Stimulated activated CD8-positive, alpha-beta memory T cell treated with anti-CD3 and anti-CD28 coated beads, Interleukin-4, amount 100 ng/mL, for 4 hours (primary cell): Measurements from ENCODE around the gene PNISR.

Experiments
- DNase-seq, 2 donors: peaks; one replicate each; pipeline ENCODE4 v3.0.0-alpha.2; 2020; ENCODE audit warnings: low read depth in 2 of 2, low spot score in 1 of 2

PNISR gene

DNA sequence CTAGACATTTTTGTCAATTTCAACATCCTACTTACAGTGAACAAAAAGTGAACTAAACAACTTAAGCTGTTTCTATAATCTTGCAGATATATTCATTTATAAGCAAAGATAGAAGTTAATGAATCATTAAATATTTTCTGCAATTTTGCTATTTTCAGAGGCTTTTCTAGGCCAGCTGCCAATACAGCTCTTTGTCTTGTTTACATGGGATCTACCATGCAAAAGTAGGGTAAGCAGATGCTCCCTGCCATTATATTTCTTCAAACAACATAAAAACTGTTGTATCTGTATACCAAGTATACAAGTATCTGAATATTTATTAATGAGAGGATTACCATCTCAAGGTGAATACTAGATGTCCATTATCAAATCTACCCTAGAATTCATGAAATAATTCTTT, 15.4 kb downstream of the PNISR start:
- DNase-seq: no peak

GRCh38 chr6:99407076-99407475, 18.0 kb downstream of the PNISR start:
- DNase-seq: no peak

GRCh38 chr6:99402448-99402847, 22.7 kb downstream of the PNISR start:
- no peak for DNase-seq

GRCh38 chr6:99397287-99397686, 27.8 kb downstream of the PNISR start:
- DNase-seq: no peak

GRCh38 chr6:99393698-99394531, 31.2 kb downstream of the PNISR start, which contains the start of gene COQ3:
TSS of gene COQ3 (minus strand) at chr6:99394195. CDS start at chr6:99394179, 16 bp downstream.
- peak; percentile 31 to 44 for DNase-seq

GRCh38 chr6:99393366-99393697, 31.8 kb downstream of the PNISR start:
- DNase-seq: no peak

DNA sequence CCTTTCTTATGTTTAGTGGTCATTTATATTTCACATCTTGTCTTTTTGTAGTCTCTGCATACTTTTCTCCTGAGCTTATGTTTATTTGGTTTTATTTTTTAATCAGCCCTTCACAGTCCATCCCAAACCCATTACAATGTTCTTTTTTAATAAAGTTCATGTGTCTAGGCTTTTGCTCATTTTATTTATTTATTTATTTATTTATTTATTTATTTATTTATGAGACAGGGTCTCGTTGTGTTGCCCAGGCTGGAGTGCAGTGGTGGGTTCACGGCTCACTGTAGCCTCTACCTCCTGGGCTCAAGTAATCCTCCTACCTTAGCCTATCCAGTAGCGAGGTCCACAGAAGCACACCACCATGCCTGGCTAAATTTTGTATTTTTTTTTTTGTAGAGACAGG, 34.2 kb downstream of the PNISR start:
- DNase-seq: no peak

- DNase-seq: no peak
Measured at GRCh38 chr6:99384507-99384906, 40.6 kb downstream of the PNISR start.

DNA sequence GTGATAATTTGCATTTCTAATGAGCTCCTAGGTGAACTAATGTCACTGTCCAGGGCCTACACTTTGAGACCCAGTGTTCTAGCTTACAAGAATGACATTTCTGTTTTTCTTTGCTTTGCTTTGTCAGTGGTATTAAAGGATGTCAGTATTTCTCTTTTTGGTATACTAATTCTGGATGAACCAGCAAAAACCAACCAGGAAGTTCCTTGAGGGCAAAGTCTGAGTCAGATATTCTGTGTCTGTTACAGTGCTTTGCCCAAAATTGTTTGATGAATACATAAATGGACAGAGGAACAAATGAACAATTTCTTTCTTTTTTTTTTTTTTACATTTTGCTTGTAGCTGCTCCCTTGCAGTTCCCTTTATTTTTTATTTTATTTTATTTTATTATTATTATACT, 46.5 kb downstream of the PNISR start:
- no peak for DNase-seq

DNA sequence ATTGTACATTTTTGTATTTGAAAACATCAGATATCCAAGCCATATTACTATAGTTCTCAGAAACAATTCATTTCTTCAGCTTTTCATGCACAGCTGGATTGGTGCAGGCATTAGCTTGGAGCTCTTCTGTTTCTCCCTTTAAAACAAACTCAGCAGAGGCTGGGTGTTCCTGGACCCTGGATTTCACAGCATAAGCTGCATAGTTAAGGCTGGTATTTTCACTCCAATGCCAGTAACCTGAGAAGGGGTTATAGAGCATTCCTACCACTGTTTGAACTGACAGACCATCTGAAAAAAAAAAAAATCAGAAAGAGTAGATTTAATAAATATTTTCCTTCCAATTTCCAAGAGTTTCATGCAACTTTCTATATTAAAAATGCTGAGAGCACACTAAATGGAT, 55.6 kb downstream of the PNISR start:
- no peak for DNase-seq

- no peak for DNase-seq
Measured at GRCh38 chr6:99366852-99367251, 58.3 kb downstream of the PNISR start.

DNA sequence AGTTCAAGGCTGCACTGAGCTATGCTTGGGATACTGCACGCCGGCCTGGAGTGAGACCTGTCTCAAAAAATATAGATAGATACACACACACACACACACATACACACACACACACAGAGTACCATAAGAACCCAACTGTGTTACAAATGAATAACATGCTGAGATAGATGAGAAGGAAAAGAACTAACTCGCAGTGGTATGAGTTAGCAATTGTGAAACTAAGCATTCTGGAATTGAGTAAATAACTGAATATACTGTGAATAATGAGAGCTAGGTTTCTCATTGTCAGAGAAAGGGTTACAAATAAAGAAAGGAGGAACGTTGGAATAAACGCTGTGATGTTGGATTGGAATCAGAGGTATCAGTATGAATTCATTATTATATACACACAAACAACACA, 61.1 kb downstream of the PNISR start:
- DNase-seq: no peak

DNA sequence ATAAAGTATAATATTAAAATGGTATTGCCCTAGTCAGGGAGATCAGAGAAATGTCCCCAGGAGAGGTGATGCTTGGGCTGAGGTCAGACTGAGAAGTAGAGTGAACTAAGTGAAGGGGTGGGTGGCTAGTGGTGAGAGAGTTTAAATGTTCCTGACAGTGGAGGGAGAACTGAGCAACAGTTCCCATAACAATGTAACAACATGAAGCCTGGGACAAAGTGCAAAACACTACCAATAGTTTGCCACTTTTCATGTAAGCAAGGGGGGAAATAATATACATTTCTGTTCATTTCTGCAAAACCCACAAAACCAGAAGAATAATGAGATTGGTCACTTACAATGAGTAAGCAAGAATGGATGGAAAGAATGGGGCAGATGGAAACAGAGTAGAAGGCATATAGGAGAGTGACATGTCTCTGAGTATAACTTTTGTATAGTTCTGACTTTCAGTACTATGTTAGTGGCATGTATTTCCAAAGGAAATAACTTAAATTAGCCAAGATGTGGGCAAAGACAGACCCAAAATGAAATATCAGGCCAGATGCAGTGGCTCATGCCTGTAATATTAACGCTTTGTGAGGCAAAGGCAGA, 62.3 kb downstream of the PNISR start:
- DNase-seq: no peak

GRCh38 chr6:99359800-99360199, 65.3 kb downstream of the PNISR start:
- no peak for DNase-seq

DNA sequence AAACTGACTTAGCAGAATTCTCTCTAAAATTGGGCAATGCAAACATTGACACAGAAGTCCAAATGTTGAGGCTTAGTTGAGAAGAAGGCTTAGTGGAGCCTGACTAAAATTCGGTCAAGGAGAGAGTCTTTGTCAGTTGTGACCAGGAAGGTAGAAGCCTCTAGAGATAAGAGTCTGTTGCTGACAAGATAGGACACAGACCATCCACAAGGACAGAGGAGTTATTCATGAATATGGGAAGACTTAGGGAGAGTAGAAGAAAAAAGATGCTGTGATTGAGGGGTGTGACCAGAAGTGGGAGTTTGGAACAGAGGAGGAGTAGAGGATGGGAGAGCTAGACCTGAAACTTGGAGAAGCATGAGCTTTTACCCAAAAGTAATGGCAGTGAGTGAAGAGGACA, 68.5 kb downstream of the PNISR start:
- DNase-seq: no peak

GRCh38 chr6:99354983-99355382, 70.1 kb downstream of the PNISR start:
- no peak for DNase-seq

GRCh38 chr6:99353126-99353525, 72.0 kb downstream of the PNISR start:
- no peak for DNase-seq

DNA sequence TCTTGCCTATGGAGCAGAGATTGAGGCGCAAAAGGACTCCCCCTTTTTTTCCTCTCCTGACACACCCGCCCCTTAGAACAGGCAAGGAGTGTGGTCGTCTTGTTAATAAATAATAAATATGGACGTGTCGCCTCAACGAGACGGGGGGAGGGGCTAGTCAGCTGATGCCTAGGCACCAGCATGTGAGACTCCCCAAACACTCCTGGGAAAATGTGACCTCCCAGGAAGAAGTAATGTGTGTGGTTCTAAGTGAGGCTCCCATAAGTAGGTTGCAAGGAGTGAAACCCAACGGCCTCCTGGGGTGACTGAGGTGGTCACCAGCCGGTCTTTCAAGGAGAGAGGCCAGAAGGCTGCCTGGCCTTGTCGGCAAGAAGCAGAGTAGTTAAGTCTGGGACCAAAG, 74.5 kb downstream of the PNISR start:
- DNase-seq: no peak

DNA sequence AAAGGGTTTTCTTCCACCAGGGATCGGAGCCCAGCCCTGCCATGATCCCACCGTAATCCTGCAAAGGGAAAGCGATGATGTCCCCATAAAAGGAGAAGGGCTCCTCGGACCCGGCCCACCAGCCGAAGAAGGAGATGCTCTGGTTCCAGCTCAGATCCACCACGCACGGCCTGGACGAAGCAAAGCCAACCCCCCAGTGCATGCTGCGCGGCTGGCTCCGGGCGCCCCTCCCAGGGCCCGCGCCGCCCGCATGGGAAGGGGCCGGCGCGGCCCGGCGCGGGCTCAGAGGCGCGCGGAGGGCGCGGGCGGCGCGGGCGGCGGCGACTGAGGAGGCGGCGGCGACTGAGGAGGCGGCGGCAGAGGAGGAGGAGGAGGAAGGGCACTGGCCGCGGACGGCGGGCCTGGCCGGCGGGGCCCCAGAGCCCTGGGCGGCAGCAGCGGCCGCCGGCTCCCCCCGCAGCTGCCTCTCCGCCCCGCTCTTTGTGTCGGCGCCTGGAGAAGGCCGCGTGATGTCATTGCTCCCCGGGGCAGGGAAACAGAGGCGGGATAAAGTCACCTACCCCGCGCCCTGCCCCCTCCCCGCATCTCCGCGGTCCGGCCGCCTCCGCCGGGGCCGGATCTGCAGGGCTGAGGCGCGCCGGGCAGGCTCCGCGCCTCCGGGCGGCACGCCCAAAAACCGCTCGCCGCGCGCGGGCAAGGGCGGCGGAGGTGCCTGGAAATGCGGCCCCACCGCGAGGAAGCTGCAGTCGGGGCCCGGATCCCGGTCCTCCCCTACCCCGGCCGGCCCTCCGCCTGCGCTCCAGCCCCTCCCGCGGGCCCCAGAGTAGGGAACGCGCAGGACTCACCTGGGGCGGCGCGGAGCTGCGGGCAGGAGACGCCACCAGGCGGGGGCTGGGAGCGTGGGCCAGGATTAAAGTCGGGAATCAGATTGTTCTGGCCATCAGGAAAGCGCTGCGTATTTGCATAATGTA, 75.7 kb downstream of the PNISR start, which contains the start of gene FAXC:
Gene FAXC (minus strand): TSS at position 504 of the 971 bp plus-strand sequence. CDS start 302 bp downstream, at position 202.
- no peak for DNase-seq

- DNase-seq: no peak
Measured at GRCh38 chr6:99348288-99349170, 76.6 kb downstream of the PNISR start.
